T-helper 9 cell (primary cell): Measurements from ENCODE around the gene MRPL42.
"Not testable (repeated sequence)": the region's sequence is repeated elsewhere in the genome, so short reads cannot be mapped to it uniquely, and the experiment has no call there.

Experiments used
- DNase-seq: peaks from one replicate; pipeline ENCODE4 v3.0.0-alpha.2; 2020
- total RNA-seq, 2 donors: gene quantifications; one replicate each; lab custom pipeline; 2026; lab: John Stamatoyannopoulos, UW

Gene MRPL42
- 38.9 to 60.5 reads per million in 2 donors for total RNA-seq

- DNase-seq, result peak; percentile 87
Measured at GRCh38 chr12:93467351-93468007, at the start of gene MRPL42. MRPL42 (plus strand) TSS chr12:93467514; CDS start chr12:93469286, 1,772 bp downstream.

GRCh38 chr12:93417967-93418480, 49.3 kb upstream of the MRPL42 start:
- DNase-seq, result no peak

GRCh38 chr12:93419388-93420034, 47.8 kb upstream of the MRPL42 start:
- no peak for DNase-seq

- DNase-seq, result no peak
Measured at GRCh38 chr12:93422050-93422449, 45.3 kb upstream of the MRPL42 start.

GRCh38 chr12:93425736-93426411, 41.4 kb upstream of the MRPL42 start:
- DNase-seq, result no peak

GRCh38 chr12:93426412-93426805, 40.9 kb upstream of the MRPL42 start:
- no peak for DNase-seq

GRCh38 chr12:93427779-93428564, 39.3 kb upstream of the MRPL42 start:
- DNase-seq, result no peak

- no peak for DNase-seq
Measured at GRCh38 chr12:93429448-93429847, 37.9 kb upstream of the MRPL42 start.

- no peak for DNase-seq
Measured at GRCh38 chr12:93429852-93430251, 37.5 kb upstream of the MRPL42 start.

- DNase-seq, result no peak
Measured at GRCh38 chr12:93430280-93430679, 37.0 kb upstream of the MRPL42 start.

- DNase-seq, result not testable (repeated sequence)
Measured at GRCh38 chr12:93432031-93432430, 35.3 kb upstream of the MRPL42 start.

- no peak for DNase-seq
Measured at GRCh38 chr12:93434256-93434865, 33.0 kb upstream of the MRPL42 start.

- no peak for DNase-seq
Measured at GRCh38 chr12:93438266-93439050, 28.9 kb upstream of the MRPL42 start.

- DNase-seq, result no peak
Measured at GRCh38 chr12:93440043-93440835, 27.1 kb upstream of the MRPL42 start.

- DNase-seq, result peak; percentile 38
Measured at GRCh38 chr12:93441081-93441616, 26.2 kb upstream of the MRPL42 start.

- DNase-seq, result peak; percentile 96
Measured at GRCh38 chr12:93441617-93442410, 25.5 kb upstream of the MRPL42 start, which contains the start of gene UBE2N. UBE2N (minus strand) TSS chr12:93441947; CDS start chr12:93441884, 63 bp downstream.

GRCh38 chr12:93442411-93443340, 24.6 kb upstream of the MRPL42 start:
- DNase-seq, result no peak

GRCh38 chr12:93443576-93443975, 23.7 kb upstream of the MRPL42 start:
- DNase-seq, result no peak
